Measurements from ENCODE around the gene PGM5.

GRCh38 chr9:68537616-68537880 is 181.1 kb downstream of the PGM5 start:
- TF ChIP-seq USF1 (IDR thresholded peaks at IDR 0.05), result no peak
- no peak for TF ChIP-seq RAD21 (IDR thresholded peaks at IDR 0.05; ENCODE audit: low read depth)
- TF ChIP-seq, protein P1, sequence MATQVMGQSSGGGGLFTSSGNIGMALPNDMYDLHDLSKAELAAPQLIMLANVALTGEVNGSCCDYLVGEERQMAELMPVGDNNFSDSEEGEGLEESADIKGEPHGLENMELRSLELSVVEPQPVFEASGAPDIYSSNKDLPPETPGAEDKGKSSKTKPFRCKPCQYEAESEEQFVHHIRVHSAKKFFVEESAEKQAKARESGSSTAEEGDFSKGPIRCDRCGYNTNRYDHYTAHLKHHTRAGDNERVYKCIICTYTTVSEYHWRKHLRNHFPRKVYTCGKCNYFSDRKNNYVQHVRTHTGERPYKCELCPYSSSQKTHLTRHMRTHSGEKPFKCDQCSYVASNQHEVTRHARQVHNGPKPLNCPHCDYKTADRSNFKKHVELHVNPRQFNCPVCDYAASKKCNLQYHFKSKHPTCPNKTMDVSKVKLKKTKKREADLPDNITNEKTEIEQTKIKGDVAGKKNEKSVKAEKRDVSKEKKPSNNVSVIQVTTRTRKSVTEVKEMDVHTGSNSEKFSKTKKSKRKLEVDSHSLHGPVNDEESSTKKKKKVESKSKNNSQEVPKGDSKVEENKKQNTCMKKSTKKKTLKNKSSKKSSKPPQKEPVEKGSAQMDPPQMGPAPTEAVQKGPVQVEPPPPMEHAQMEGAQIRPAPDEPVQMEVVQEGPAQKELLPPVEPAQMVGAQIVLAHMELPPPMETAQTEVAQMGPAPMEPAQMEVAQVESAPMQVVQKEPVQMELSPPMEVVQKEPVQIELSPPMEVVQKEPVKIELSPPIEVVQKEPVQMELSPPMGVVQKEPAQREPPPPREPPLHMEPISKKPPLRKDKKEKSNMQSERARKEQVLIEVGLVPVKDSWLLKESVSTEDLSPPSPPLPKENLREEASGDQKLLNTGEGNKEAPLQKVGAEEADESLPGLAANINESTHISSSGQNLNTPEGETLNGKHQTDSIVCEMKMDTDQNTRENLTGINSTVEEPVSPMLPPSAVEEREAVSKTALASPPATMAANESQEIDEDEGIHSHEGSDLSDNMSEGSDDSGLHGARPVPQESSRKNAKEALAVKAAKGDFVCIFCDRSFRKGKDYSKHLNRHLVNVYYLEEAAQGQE (IDR thresholded peaks at IDR 0.05; ENCODE audit: low read depth), result no peak
- TF ChIP-seq YY1 (IDR thresholded peaks at IDR 0.05; ENCODE audit: low read depth), result no peak
- no peak for TF ChIP-seq EP300 (IDR thresholded peaks at IDR 0.05; ENCODE audit: borderline replicate concordance)
- no peak for TF ChIP-seq CEBPB (IDR thresholded peaks at IDR 0.05)
- TF ChIP-seq TCF12 (IDR thresholded peaks at IDR 0.05; ENCODE audit: low read depth), result no peak
- TF ChIP-seq, protein P2, sequence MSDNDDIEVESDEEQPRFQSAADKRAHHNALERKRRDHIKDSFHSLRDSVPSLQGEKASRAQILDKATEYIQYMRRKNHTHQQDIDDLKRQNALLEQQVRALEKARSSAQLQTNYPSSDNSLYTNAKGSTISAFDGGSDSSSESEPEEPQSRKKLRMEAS (IDR thresholded peaks at IDR 0.05), result no peak
- no peak for TF ChIP-seq TAF1 (IDR thresholded peaks at IDR 0.05; ENCODE audit: low read depth)
- no peak for TF ChIP-seq NFIC (IDR thresholded peaks at IDR 0.05)
- no peak for TF ChIP-seq TEAD4 (IDR thresholded peaks at IDR 0.05)
- TF ChIP-seq FOXM1 (IDR thresholded peaks at IDR 0.05; ENCODE audit: borderline replicate concordance, low read depth), result no peak
- TF ChIP-seq CREB1 (IDR thresholded peaks at IDR 0.05; ENCODE audit: low read depth), result no peak
- TF ChIP-seq EGR1 (IDR thresholded peaks at IDR 0.05), result no peak

Data from Ishikawa (cell line).